Upper lobe of right lung (tissue), 1 donor: Measurements from ENCODE around the gene CTNNBL1. TPM values are rescaled to one million over a fixed set of nuclear protein-coding genes. Genes with fewer than 3 reads are reported as not detected.
A peak's percentile ranks its signal among the peaks of the same experiment; 100 is the strongest.

Source experiments
- ATAC-seq: fragments of 200-7000 bp; cut with Tn5 transposase; one replicate; pipeline ENCODE4 v1.9.1; 2020; ENCODE audit warnings: mild to moderate bottlenecking, moderate library complexity
- DNase-seq: peaks from one replicate; pipeline ENCODE4 v3.0.0-alpha.2; 2020
- H3K27ac ChIP-seq: fragments of 200-600 bp; one replicate; pipeline ENCODE4 v1.8.0; 2022
- H3K27me3 ChIP-seq: fragments of 200-600 bp; one replicate; pipeline ENCODE4 v1.8.0; 2022; ENCODE audit warnings: mild to moderate bottlenecking
- H3K36me3 ChIP-seq: fragments of 200-600 bp; one replicate; pipeline ENCODE4 v1.8.0; 2022
- H3K4me1 ChIP-seq: fragments of 200-600 bp; one replicate; pipeline ENCODE4 v1.8.0; 2022
- H3K4me3 ChIP-seq: fragments of 200-600 bp; one replicate; pipeline ENCODE4 v1.8.0; 2022; ENCODE audit warnings: mild to moderate bottlenecking
- H3K9me3 ChIP-seq: fragments of 200-600 bp; one replicate; pipeline ENCODE4 v1.8.0; 2022
- CTCF ChIP-seq: fragments of 200-600 bp; IDR thresholded peaks from one replicate; pipeline ENCODE4 v1.8.0; 2022; ENCODE audit warnings: antibody characterized with exemption
- intact Hi-C: fragments of 100-400 bp; cut with DNase I; formaldehyde crosslinking; loops from one replicate; pipeline ENCODE4 v1.11.0; 2022
- total RNA-seq: library from RNA; stranded (reverse); fragmentation: NEBNext Ultra II Directional; extraction: Animal tissue kit (Norgen Biotek cat#: 25700); gene quantifications from one replicate; pipeline ENCODE4 v1.2.1, GENCODE V29; 2021
- donor health status: DM: no; HTN: yes; CAD: no; lungs with severe emphysema.

CTNNBL1 gene
- total RNA-seq, 1 donor from 2014 or later, result 52.8 TPM

GRCh38 chr20:37912874-37913273, 219.0 kb downstream of the CTNNBL1 start:
- DNase-seq, result no peak
- H3K4me1 ChIP-seq, result peaks cover 8% of the 10 kb centered on the region
- ATAC-seq, result no peak
- peaks cover 36% of the 10 kb centered on the region for H3K27me3 ChIP-seq
- no peak overlapping the region for H3K27ac ChIP-seq
- intact Hi-C loops, result no loop called here
- no peaks in the 10 kb centered on the region for H3K36me3 ChIP-seq
- H3K4me3 ChIP-seq, result no peak overlapping the region
- TF ChIP-seq CTCF, result no peak
- H3K9me3 ChIP-seq, result no peaks in the 10 kb centered on the region

DNA sequence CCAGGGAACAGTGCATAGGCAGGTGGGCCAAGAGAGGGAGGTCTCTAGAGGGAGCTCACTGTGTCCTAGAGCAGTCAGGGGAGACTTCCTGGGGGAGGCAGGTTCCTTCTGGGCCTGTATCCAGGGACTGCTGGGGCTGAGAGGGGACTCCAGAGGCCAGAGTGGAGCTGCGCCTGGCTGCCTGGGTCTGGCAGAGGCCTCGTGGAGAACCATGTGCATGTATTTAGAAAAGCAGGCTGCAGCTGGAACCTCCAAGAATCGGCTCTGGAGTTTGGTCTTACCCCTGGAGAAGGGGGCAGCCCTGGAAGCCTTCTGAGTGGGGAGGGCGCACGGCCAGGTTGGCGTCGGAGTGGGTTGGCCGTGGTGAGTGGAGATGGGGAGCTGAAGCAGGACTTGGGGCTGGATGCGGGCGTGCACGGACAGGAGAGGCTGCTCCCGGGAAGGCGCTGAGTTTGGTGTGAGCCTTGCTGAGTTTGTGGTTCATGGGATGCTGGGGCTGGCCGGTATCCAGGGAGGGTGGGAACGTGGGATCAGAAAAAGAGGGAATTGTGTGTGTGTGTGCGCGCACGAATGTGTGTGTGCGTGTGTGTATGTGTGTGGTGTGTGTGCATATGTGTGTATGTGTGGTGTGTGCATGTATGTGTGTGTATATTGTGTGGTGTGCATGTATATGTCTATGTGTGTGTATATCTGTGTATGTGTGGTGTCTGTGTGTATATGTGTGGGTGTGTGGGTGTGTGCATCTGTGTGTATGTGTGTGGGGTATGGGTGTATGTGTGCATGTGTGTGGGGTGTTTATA, 219.9 kb downstream of the CTNNBL1 start:
- Histone ChIP-seq H3K36me3 (no peaks in the 10 kb centered on the region), H3K4me1 (peaks cover 8% of the 10 kb centered on the region), H3K9me3 (no peaks in the 10 kb centered on the region), H3K27me3 (peaks cover 36% of the 10 kb centered on the region), H3K4me3 (no peak overlapping the region), H3K27ac (no peak overlapping the region)
- TF ChIP-seq CTCF, result no peak
- ATAC-seq (no peak), DNase-seq (no peak)
- intact Hi-C loops, result no loop called here

DNA sequence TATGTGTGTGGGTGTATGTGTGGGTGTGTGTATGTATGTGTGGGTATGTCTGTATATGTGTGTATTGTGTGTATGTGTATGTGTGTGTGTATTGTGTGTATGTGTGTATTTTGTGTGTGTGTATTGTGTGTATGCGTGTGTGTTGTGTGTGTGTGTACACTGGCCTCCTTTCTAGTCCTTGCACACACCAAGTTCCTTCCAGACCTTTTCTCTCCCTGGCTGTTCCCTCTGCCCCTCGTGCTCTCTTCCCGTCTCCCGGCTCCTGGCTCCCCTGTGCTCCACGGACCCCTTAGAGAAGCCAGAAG, 220.5 kb downstream of the CTNNBL1 start:
- Histone ChIP-seq H3K36me3 (no peaks in the 10 kb centered on the region), H3K4me1 (peaks cover 8% of the 10 kb centered on the region), H3K4me3 (no peak overlapping the region), H3K27me3 (peaks cover 36% of the 10 kb centered on the region), H3K9me3 (no peaks in the 10 kb centered on the region), H3K27ac (no peak overlapping the region)
- no peak for DNase-seq
- ATAC-seq, result no peak
- intact Hi-C loops, result no loop called here
- no peak for TF ChIP-seq CTCF

DNA sequence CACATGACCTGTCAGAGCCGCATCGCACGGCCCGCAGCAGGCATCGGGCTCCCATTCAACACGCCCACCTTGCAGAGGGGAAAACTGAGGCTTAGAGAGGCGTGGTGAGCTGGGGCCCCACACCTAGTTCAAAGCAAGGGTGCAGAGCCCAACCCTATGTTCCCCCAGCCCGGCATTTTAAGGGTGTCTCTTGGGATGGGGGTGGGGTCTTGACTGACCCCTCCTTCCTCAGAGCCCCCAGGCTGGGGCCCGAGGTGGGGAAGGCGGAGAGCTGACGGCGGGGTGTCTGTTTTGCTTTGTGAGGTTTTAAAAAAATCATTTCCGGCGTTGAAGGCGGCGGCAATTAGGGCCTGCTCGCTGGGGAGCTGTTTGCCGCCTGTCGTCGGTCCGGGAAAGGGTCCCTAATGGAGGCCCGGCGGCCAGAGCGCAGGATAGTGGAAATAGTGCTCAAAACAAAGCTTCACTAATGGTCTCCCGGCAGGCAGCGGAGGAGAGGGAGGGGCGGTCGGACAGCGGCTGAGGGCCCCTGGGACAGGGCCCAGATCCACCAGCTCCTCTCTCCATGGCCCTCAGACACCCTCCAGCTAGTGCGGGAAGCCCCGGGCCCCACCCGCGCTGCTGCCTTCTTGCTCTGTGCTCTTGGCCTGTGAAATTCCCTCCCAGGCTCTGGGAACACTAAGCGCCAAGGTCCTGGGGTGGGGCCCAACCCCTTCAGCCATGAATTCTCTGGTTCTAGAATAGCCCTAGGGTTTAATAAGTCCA, 221.0 kb downstream of the CTNNBL1 start:
- no peak for TF ChIP-seq CTCF
- Histone ChIP-seq H3K4me1 (peaks cover 8% of the 10 kb centered on the region), H3K27ac (peak overlapping the region; percentile 24), H3K36me3 (no peaks in the 10 kb centered on the region), H3K27me3 (peaks cover 32% of the 10 kb centered on the region), H3K4me3 (peak overlapping the region; percentile 25), H3K9me3 (no peaks in the 10 kb centered on the region)
- peak; percentile 60 for ATAC-seq
- intact Hi-C loops, result no loop called here
- DNase-seq, result peak; percentile 66

DNA sequence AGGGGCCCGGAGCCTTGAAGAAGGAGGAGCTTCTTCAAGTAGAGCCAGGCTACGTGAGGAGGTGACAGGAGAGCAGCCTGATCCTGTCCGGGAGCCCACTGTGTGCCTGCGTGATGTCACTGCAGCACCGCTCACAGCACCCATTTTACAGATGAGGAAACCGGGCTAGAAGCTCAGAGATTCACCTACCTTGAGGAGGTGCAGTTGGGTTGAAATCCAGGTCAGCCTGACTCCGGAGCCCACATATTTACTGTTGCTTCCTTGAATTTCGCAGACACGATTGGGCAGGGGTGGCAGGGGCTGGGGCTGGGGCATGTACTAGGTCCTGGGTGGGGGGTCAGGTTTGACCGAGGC, 221.6 kb downstream of the CTNNBL1 start:
- ATAC-seq (no peak), DNase-seq (no peak)
- peaks cover 8% of the 10 kb centered on the region for H3K4me1 ChIP-seq
- H3K27ac ChIP-seq, result peak overlapping the region; percentile 24
- no peaks in the 10 kb centered on the region for H3K36me3 ChIP-seq
- no peak overlapping the region for H3K4me3 ChIP-seq
- intact Hi-C loops, result no loop called here
- no peak for TF ChIP-seq CTCF
- H3K9me3 ChIP-seq, result no peaks in the 10 kb centered on the region
- peaks cover 32% of the 10 kb centered on the region for H3K27me3 ChIP-seq
